Measurements from ENCODE around the gene ALOX12. TPM values are rescaled to one million over a fixed set of nuclear protein-coding genes. Genes with fewer than 3 reads are reported as not detected.

Gene ALOX12
- total RNA-seq, 6 experiments from 2014 or later: not detected

- TF ChIP-seq CTCF (IDR thresholded peaks at IDR 0.05): no peak
- H3K27ac Mint-ChIP-seq: no peak overlapping the region
- no peak for DNase-seq
These were observed 63.1 kb downstream of the ALOX12 start for GRCh38 chr17:7058831-7059447.

More at GRCh38 chr17:7058831-7059447, 63.1 kb downstream of the ALOX12 start:
- H3K4me1 Mint-ChIP-seq (ENCODE audit: low read depth): peaks cover 25% of the 10 kb centered on the region
- H3K4me3 Mint-ChIP-seq: no peak overlapping the region
- no peaks in the 10 kb centered on the region for H3K9me3 Mint-ChIP-seq
- H3K27me3 Mint-ChIP-seq (ENCODE audit: insufficient read depth): peaks cover 32% of the 10 kb centered on the region
- no peaks in the 10 kb centered on the region for H3K36me3 Mint-ChIP-seq (ENCODE audit: low read depth)

Other genes with a start within 250 kb of the ALOX12 start
- gene XAF1, start 240.0 kb upstream of the ALOX12 start, total RNA-seq (2021; fragmentation: NEBNext Ultra II Directional; extraction: Animal tissue kit (Norgen Biotek cat#: 25700)): 1 to 10 TPM; 3.0 to 4.6 (median 3.7) TPM
- not detected for gene FBXO39, start 219.8 kb upstream of the ALOX12 start, total RNA-seq (2021; fragmentation: NEBNext Ultra II Directional; extraction: Animal tissue kit (Norgen Biotek cat#: 25700))
- gene TEKT1, start 164.3 kb upstream of the ALOX12 start, total RNA-seq (2021; fragmentation: NEBNext Ultra II Directional; extraction: Animal tissue kit (Norgen Biotek cat#: 25700)): not detected
- gene RNASEK, start 16.6 kb downstream of the ALOX12 start, total RNA-seq (2021; fragmentation: NEBNext Ultra II Directional; extraction: Animal tissue kit (Norgen Biotek cat#: 25700)): 100 to 1,000 TPM; 286 to 382 (median 343) TPM
- gene BCL6B, start 27.0 kb downstream of the ALOX12 start, total RNA-seq (2021; fragmentation: NEBNext Ultra II Directional; extraction: Animal tissue kit (Norgen Biotek cat#: 25700)): not detected
- gene SLC16A13, start 40.0 kb downstream of the ALOX12 start, total RNA-seq (2021; fragmentation: NEBNext Ultra II Directional; extraction: Animal tissue kit (Norgen Biotek cat#: 25700)): 1 to 10 TPM; 1.6 to 3.4 (median 1.9) TPM
- gene SLC16A11, start 48.0 kb downstream of the ALOX12 start, total RNA-seq (2021; fragmentation: NEBNext Ultra II Directional; extraction: Animal tissue kit (Norgen Biotek cat#: 25700)): not detected
- not detected for gene CLEC10A, start 84.2 kb downstream of the ALOX12 start, total RNA-seq (2021; fragmentation: NEBNext Ultra II Directional; extraction: Animal tissue kit (Norgen Biotek cat#: 25700))
- gene ASGR2, start 118.8 kb downstream of the ALOX12 start, total RNA-seq (2021; fragmentation: NEBNext Ultra II Directional; extraction: Animal tissue kit (Norgen Biotek cat#: 25700)): not detected
- gene ASGR1, start 183.3 kb downstream of the ALOX12 start, total RNA-seq (2021; fragmentation: NEBNext Ultra II Directional; extraction: Animal tissue kit (Norgen Biotek cat#: 25700)): 1 to 10 TPM in 2 of 6 experiments, under 1 TPM in 4; 0.71 to 1.4 (median 0.83) TPM
- gene DLG4, start 223.8 kb downstream of the ALOX12 start, total RNA-seq (2021; fragmentation: NEBNext Ultra II Directional; extraction: Animal tissue kit (Norgen Biotek cat#: 25700)): 10 to 100 TPM; 27.8 to 34.3 (median 28.1) TPM
- gene ACADVL, start 223.9 kb downstream of the ALOX12 start, total RNA-seq (2021; fragmentation: NEBNext Ultra II Directional; extraction: Animal tissue kit (Norgen Biotek cat#: 25700)): 100 to 1,000 TPM; 378 to 463 (median 405) TPM
- 10 to 100 TPM; 24.9 to 29.1 (median 27.0) TPM for gene DVL2, start 238.5 kb downstream of the ALOX12 start, total RNA-seq (2021; fragmentation: NEBNext Ultra II Directional; extraction: Animal tissue kit (Norgen Biotek cat#: 25700))
- 10 to 100 TPM; 57.0 to 75.0 (median 68.2) TPM for gene PHF23, start 243.4 kb downstream of the ALOX12 start, total RNA-seq (2021; fragmentation: NEBNext Ultra II Directional; extraction: Animal tissue kit (Norgen Biotek cat#: 25700))
- gene GABARAP, start 246.4 kb downstream of the ALOX12 start, total RNA-seq (2021; fragmentation: NEBNext Ultra II Directional; extraction: Animal tissue kit (Norgen Biotek cat#: 25700)): 100 to 1,000 TPM; 399 to 470 (median 426) TPM

Data from HFFc6 (cell line).